A549 treated with CpdA at 1 μM for 4 hours (cell line): ENCODE data around the gene ALX1. TPM values are rescaled to one million over a fixed set of nuclear protein-coding genes. Genes with fewer than 3 reads are reported as not detected.

ENCODE experiments used
- total RNA-seq: library from RNA; stranded (reverse); fragments of 200-300 nt; extraction: Qiagen RNA extraction; gene quantifications from 5 replicates; pipeline ENCODE4 v1.2.3, GENCODE V29; 2022; ENCODE audit warnings: low read depth

ALX1 gene
- 5.6 to 6.5 TPM (median 5.8 TPM) in 5 replicates for total RNA-seq

GRCh38 chr12:85280165-85280983 lies at the start of gene ALX1:
Gene ALX1 (plus strand): TSS chr12:85280220. CDS start chr12:85280262, 42 bp downstream.

Other genes starting within 250 kb of the ALX1 start
- gene TSPAN19, start 243.9 kb upstream of the ALX1 start, total RNA-seq, result 0.31 TPM in 1 of 5 replicates, not detected in the others
- 0.47 to 1.1 TPM (median 0.71 TPM) in 5 replicates for gene LRRIQ1, start 243.9 kb upstream of the ALX1 start, total RNA-seq